SK-N-MC (cell line): ENCODE results near the gene AURKAIP1.

Experiments
- DNase-seq: peaks from one replicate; pipeline ENCODE4 v3.0.0-alpha.2; 2011; ENCODE audit warnings: low read depth, low spot score
- H3K27ac ChIP-seq: fragments of 200-600 bp; sonication (generic); 2 replicates; pipeline ENCODE4 v1.5.1; 2016; ENCODE audit warnings: mixed run types
- H3K36me3 ChIP-seq: fragments of 200-600 bp; sonication (generic); 2 replicates; pipeline ENCODE4 v1.6.1; 2017; ENCODE audit warnings: antibody characterized with exemption, low read length, mixed read lengths; ENCODE audit not compliant: insufficient read depth
- H3K4me3 ChIP-seq: fragments of 200-600 bp; sonication (generic); 2 replicates; pipeline ENCODE4 v1.5.1; 2016
- H3K9ac ChIP-seq: fragments of 200-600 bp; sonication (generic); 2 replicates; pipeline ENCODE4 v1.8.0; 2017; ENCODE audit warnings: mixed run types, mixed read lengths; ENCODE audit not compliant: insufficient read length
- H3K9me3 ChIP-seq: fragments of 200-600 bp; sonication (generic); 2 replicates; pipeline ENCODE4 v1.6.1; 2017; ENCODE audit warnings: low read depth, mild to moderate bottlenecking, antibody characterized with exemption, low read length, moderate library complexity, mixed read lengths
- EZH2 ChIP-seq: fragments of 200-600 bp; sonication (generic); IDR thresholded peaks from one replicate; pipeline ENCODE4 v1.6.1; 2017; ENCODE audit warnings: antibody characterized with exemption
- FOXP2 ChIP-seq: optimal IDR thresholded peaks from 2 replicates; pipeline ENCODE3; 2011; ENCODE audit warnings: mild to moderate bottlenecking, moderate library complexity; ENCODE audit not compliant: insufficient read depth; ENCODE audit errors: extremely low read length, control extremely low read depth
- POLR2AphosphoS5 ChIP-seq: IDR thresholded peaks from 2 replicates; pipeline ENCODE4 v1.6.1; 2012; ENCODE audit warnings: mild to moderate bottlenecking, low read depth, low read length, borderline replicate concordance

AURKAIP1 gene

GRCh38 chr1:1374929-1375662 is at the start of gene AURKAIP1:
AURKAIP1 (minus strand) TSS chr1:1375207; CDS start chr1:1374756, 451 bp downstream.
- Histone ChIP-seq H3K27ac (peak within 1 kb of the TSS; percentile 85), H3K4me3 (peak within 1 kb of the TSS; percentile 87), H3K9me3 (no peaks in the 10 kb centered on the region), H3K36me3 (no peaks in the 10 kb centered on the region; the same call in 1 of the 2 replicates), H3K9ac (peak within 1 kb of the TSS; percentile 96)
- peak; percentile 99 for DNase-seq
- TF ChIP-seq POLR2AphosphoS5 (peak; percentile 71), FOXP2 (peak; percentile 96), EZH2 (no peak)

- Histone ChIP-seq H3K36me3 (no peaks in the 10 kb centered on the region), H3K9me3 (no peaks in the 10 kb centered on the region), H3K9ac (no peak overlapping the region), H3K27ac (no peak overlapping the region), H3K4me3 (no peak overlapping the region)
- TF ChIP-seq POLR2AphosphoS5: no peak
- TF ChIP-seq FOXP2: no peak
- TF ChIP-seq EZH2: no peak
- no peak for DNase-seq
Observed at GRCh38 chr1:1424707-1425106, 49.7 kb upstream of the AURKAIP1 start.

- Histone ChIP-seq H3K27ac (no peak overlapping the region), H3K36me3 (no peaks in the 10 kb centered on the region), H3K9me3 (no peaks in the 10 kb centered on the region), H3K9ac (no peak overlapping the region), H3K4me3 (no peak overlapping the region)
- TF ChIP-seq EZH2: no peak
- no peak for TF ChIP-seq POLR2AphosphoS5
- no peak for TF ChIP-seq FOXP2
- DNase-seq: no peak
Observed at GRCh38 chr1:1423245-1423597, 48.2 kb upstream of the AURKAIP1 start.

- H3K9me3 ChIP-seq: no peaks in the 10 kb centered on the region
- no peak overlapping the region for H3K4me3 ChIP-seq
- no peaks in the 10 kb centered on the region for H3K36me3 ChIP-seq
- H3K9ac ChIP-seq: no peak overlapping the region
- TF ChIP-seq FOXP2 (no peak), EZH2 (no peak), POLR2AphosphoS5 (no peak)
- H3K27ac ChIP-seq: no peak overlapping the region
- no peak for DNase-seq
Observed at GRCh38 chr1:1422465-1423244, 47.6 kb upstream of the AURKAIP1 start.

- no peak for DNase-seq
- TF ChIP-seq POLR2AphosphoS5 (no peak), EZH2 (no peak), FOXP2 (no peak)
- H3K9ac ChIP-seq: no peak overlapping the region
Observed at GRCh38 chr1:1421907-1422464, 47.0 kb upstream of the AURKAIP1 start.

GRCh38 chr1:1421147-1421906 is 46.3 kb upstream of the AURKAIP1 start, which contains the start of gene ANKRD65:
ANKRD65 (minus strand) TSS chr1:1421276; CDS start chr1:1421005, 271 bp downstream.
- Histone ChIP-seq H3K9me3 (no peaks in the 10 kb centered on the region), H3K36me3 (no peaks in the 10 kb centered on the region), H3K27ac (no peak within 1 kb of the TSS), H3K4me3 (no peak within 1 kb of the TSS), H3K9ac (no peak within 1 kb of the TSS)
- TF ChIP-seq EZH2 (no peak), POLR2AphosphoS5 (no peak), FOXP2 (no peak)
- DNase-seq: no peak

More at GRCh38 chr1:1421907-1422464, 47.0 kb upstream of the AURKAIP1 start:
- H3K4me3 ChIP-seq: no peak overlapping the region
- no peaks in the 10 kb centered on the region for H3K9me3 ChIP-seq
- no peak overlapping the region for H3K27ac ChIP-seq
- H3K36me3 ChIP-seq: no peaks in the 10 kb centered on the region

- H3K36me3 ChIP-seq: no peaks in the 10 kb centered on the region
- no peak overlapping the region for H3K9ac ChIP-seq
- no peak overlapping the region for H3K27ac ChIP-seq
- no peaks in the 10 kb centered on the region for H3K9me3 ChIP-seq
- H3K4me3 ChIP-seq: no peak overlapping the region
- DNase-seq: no peak
- TF ChIP-seq EZH2 (no peak), FOXP2 (no peak), POLR2AphosphoS5 (no peak)
Observed at GRCh38 chr1:1420654-1421141, 45.7 kb upstream of the AURKAIP1 start.
